ENCODE results near the gene TPST2. TPM values are rescaled to one million over a fixed set of nuclear protein-coding genes. Genes with fewer than 3 reads are reported as not detected.

Gene TPST2
- total RNA-seq, 1 experiment from 2014 or later: 11.8 TPM

DNA sequence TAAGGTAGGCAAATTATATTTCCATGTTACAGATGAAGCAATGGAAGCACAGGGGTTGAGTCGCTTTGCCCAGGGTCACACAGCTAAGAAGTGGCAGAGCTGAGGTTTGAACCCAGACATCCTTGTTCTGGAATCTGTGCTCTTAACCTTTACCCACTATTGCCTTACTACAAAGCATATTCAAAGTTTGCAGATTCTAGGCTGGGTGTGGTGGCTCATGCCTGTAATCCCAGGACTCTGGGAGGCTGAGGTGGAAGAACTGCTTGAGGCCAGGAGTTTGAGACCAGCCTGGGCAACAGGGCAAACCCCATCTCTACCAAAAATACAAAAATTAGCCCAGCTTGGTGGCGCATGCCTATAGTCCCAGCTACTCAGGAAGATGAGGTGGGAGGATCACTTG, 49.8 kb downstream of the TPST2 start:
- Histone ChIP-seq H3K4me3 (replicated peaks in 1 of 2; ENCODE audit: low read depth in 1 of 2, low read length in 2 of 2) (no peak overlapping the region), H3K9me2 (ENCODE audit: insufficient read depth) (no peaks in the 10 kb centered on the region), H2AFZ (ENCODE audit: low read depth, low read length, poor library complexity, severe bottlenecking) (no peak overlapping the region), H3K27me3 (ENCODE audit: insufficient read depth, low read length) (no peaks in the 10 kb centered on the region), H3K79me2 (ENCODE audit: insufficient read depth, low read length) (no peaks in the 10 kb centered on the region), H3K4me1 (ENCODE audit: control insufficient read depth in 1 of 2, insufficient read depth in 2 of 2, low read length in 2 of 2) (no peaks in the 10 kb centered on the region), H3K27ac (ENCODE audit: low read depth, low read length) (no peak overlapping the region), H3K9ac (ENCODE audit: low read length) (no peak overlapping the region), H3K9me3 (ENCODE audit: control insufficient read depth in 1 of 2, insufficient read depth in 1 of 2, low read depth in 1 of 2, low read length in 2 of 2) (no peaks in the 10 kb centered on the region), H3K4me2 (ENCODE audit: low read length) (no peak overlapping the region), H4K20me1 (ENCODE audit: insufficient read depth) (no peaks in the 10 kb centered on the region), H3K36me3 (ENCODE audit: control insufficient read depth in 1 of 2, insufficient read depth in 2 of 2, low read length in 2 of 2) (no peaks in the 10 kb centered on the region; a peak in 2 of 4 replicates)
- BruUV-seq (replicated peaks): no TSS peak
- DNase-seq (ENCODE audit: low read depth, low spot score): no peak
- CTCF ChIA-PET: no interaction called here
- no peak for ATAC-seq
- RAD21 ChIA-PET (ENCODE audit: low non-redundant PET in 1 of 2, low total read pairs in 2 of 2, uncharacterized antibody in 2 of 2, unreplicated experiment in 2 of 2): no interaction called here
- POLR2A ChIA-PET: no interaction called here
- TF ChIP-seq EZH2 (IDR thresholded peaks at IDR 0.05): no peak
- TF ChIP-seq TCF7L2 (IDR thresholded peaks at IDR 0.05; ENCODE audit: borderline replicate concordance, extremely low read depth, insufficient read depth, insufficient read length): no peak
- no peak for TF ChIP-seq RAD21 (IDR thresholded peaks at IDR 0.05; ENCODE audit: low read depth)
- TF ChIP-seq ZNF274 (IDR thresholded peaks at IDR 0.05; ENCODE audit: low read depth, low read length): no peak
- no peak for TF ChIP-seq POLR2A (IDR thresholded peaks at IDR 0.05; ENCODE audit: borderline replicate concordance, extremely low read depth, insufficient read depth, insufficient read length)
- no peak for TF ChIP-seq POLR2AphosphoS5 (IDR thresholded peaks at IDR 0.05; ENCODE audit: low read depth, low read length)
- no peak for TF ChIP-seq REST (IDR thresholded peaks at IDR 0.05; ENCODE audit: low read depth)
- no peak for TF ChIP-seq JUND (IDR thresholded peaks at IDR 0.05)
- no peak for TF ChIP-seq EGR1 (IDR thresholded peaks at IDR 0.05; ENCODE audit: low read depth)
- no peak for TF ChIP-seq ELF1 (IDR thresholded peaks at IDR 0.05; ENCODE audit: borderline replicate concordance, low read depth)
- TF ChIP-seq YY1 (IDR thresholded peaks at IDR 0.05; ENCODE audit: extremely low read depth, insufficient replicate concordance, low read depth, low read length): no peak
- TF ChIP-seq CTCF (IDR thresholded peaks at IDR 0.05 in 2 of 3, conservative IDR thresholded peaks at IDR 0.05 in 1 of 3; ENCODE audit: borderline replicate concordance in 1 of 3, insufficient read depth in 1 of 3, low read depth in 2 of 3, low read length in 2 of 3): no peak
- no peak for TF ChIP-seq CEBPB (IDR thresholded peaks at IDR 0.05; ENCODE audit: low read depth)
- no peak for TF ChIP-seq ZFX (IDR thresholded peaks at IDR 0.05)
- intact Hi-C loops (cut with micrococcal nuclease): no loop called here

Data from HCT116 (cell line).